WERI-Rb-1 (cell line): ENCODE data around the gene SIX3.

Source experiments
- DNase-seq: peaks from one replicate; pipeline ENCODE4 v3.0.0-alpha.2; 2020
- H3K27ac ChIP-seq: fragments of 250-450 bp; sonication (Bioruptor Pico); 2 replicates; pipeline ENCODE4 v1.5.1; 2020; ENCODE audit warnings: mild to moderate bottlenecking, moderate library complexity
- H3K27me3 ChIP-seq: fragments of 250-450 bp; sonication (Bioruptor Pico); 2 replicates; pipeline ENCODE4 v1.5.1; 2021; ENCODE audit warnings: mild to moderate bottlenecking, low read depth, moderate library complexity; ENCODE audit not compliant: insufficient read depth, severe bottlenecking
- H3K36me3 ChIP-seq: fragments of 250-450 bp; sonication (Bioruptor Pico); 2 replicates; pipeline ENCODE4 v1.5.1; 2020; ENCODE audit warnings: mild to moderate bottlenecking, moderate library complexity
- H3K4me3 ChIP-seq: 2 replicates; pipeline ENCODE4 v1.5.1; 2011; ENCODE audit warnings: low read depth, mild to moderate bottlenecking, control low read depth, low read length
- H3K9me3 ChIP-seq: fragments of 250-450 bp; sonication (Bioruptor Pico); 2 replicates; pipeline ENCODE4 v1.5.1; 2021; ENCODE audit warnings: mild to moderate bottlenecking, moderate library complexity; ENCODE audit not compliant: severe bottlenecking
- TF ChIP-seq, protein P1 (sequence below): IDR thresholded peaks from 2 replicates; pipeline ENCODE4 v1.5.1; 2011; ENCODE audit warnings: low read depth, mild to moderate bottlenecking, control low read depth, inconsistent platforms, low read length

Gene SIX3

DNA sequence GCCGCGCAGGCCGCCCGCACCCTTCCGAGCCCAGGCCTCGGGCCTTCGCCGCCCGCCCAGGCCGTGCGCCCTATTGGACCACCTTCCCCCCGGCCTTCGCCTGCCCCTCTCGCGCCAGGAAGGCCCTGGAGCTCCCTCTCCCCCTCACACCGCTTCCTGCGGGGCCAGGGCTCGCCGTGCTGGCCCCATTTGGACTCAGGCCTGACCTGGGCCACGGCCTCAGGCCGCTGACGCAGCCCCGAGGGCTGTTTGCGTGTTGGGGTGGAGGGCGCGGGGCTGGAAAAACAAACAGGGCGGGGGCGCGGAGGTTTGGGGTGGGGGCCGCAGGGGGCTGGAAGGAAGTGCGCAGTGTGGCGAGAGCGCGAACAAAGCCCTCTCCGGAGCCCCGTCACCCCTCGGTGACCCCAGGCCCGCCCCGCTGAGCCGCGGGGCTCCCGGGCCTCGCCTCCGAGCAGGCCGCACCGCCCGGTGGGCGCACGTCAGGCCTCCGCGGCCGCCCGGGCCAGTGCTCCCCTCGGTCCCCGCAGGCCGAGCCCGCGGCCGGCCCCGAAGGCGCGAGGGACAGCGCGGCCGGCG, 12.3 kb upstream of the SIX3 start:
- Histone ChIP-seq H3K4me3 (no peak overlapping the region), H3K36me3 (peaks cover 20% of the 10 kb centered on the region), H3K27ac (no peak overlapping the region), H3K9me3 (peaks cover 5% of the 10 kb centered on the region), H3K27me3 (no peaks in the 10 kb centered on the region)
- TF ChIP-seq, protein P1, sequence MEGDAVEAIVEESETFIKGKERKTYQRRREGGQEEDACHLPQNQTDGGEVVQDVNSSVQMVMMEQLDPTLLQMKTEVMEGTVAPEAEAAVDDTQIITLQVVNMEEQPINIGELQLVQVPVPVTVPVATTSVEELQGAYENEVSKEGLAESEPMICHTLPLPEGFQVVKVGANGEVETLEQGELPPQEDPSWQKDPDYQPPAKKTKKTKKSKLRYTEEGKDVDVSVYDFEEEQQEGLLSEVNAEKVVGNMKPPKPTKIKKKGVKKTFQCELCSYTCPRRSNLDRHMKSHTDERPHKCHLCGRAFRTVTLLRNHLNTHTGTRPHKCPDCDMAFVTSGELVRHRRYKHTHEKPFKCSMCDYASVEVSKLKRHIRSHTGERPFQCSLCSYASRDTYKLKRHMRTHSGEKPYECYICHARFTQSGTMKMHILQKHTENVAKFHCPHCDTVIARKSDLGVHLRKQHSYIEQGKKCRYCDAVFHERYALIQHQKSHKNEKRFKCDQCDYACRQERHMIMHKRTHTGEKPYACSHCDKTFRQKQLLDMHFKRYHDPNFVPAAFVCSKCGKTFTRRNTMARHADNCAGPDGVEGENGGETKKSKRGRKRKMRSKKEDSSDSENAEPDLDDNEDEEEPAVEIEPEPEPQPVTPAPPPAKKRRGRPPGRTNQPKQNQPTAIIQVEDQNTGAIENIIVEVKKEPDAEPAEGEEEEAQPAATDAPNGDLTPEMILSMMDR, result no peak
- DNase-seq, result no peak

DNA sequence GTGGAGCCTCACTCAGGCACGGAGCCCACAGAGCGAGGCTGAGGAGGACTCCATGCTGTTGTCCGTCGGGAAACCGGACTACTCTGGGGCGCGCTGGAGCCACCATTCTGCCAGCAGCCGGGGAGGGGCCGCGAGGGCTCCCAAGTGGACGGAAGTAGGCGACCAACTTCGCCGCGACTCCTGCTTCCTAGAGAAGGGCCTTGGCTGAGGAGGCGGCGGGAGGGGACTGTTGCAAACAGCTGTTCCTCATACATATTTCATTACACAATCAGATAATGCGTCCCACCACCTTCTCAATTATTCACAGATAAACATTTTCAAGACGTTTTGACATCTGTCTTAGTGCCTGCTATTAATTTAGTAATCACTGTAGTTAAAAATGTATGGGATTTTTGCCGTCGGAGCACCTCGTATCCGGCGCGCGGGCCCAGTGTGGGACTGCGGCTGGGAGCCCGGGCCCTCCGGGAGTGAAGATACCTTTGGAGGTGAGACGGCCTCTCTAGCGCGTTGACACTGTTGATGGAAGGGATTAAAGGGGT, 11.7 kb upstream of the SIX3 start:
- Histone ChIP-seq H3K27me3 (no peaks in the 10 kb centered on the region), H3K9me3 (peaks cover 5% of the 10 kb centered on the region), H3K27ac (no peak overlapping the region), H3K4me3 (no peak overlapping the region), H3K36me3 (peaks cover 21% of the 10 kb centered on the region)
- DNase-seq, result no peak
- TF ChIP-seq, protein P1, result no peak

DNA sequence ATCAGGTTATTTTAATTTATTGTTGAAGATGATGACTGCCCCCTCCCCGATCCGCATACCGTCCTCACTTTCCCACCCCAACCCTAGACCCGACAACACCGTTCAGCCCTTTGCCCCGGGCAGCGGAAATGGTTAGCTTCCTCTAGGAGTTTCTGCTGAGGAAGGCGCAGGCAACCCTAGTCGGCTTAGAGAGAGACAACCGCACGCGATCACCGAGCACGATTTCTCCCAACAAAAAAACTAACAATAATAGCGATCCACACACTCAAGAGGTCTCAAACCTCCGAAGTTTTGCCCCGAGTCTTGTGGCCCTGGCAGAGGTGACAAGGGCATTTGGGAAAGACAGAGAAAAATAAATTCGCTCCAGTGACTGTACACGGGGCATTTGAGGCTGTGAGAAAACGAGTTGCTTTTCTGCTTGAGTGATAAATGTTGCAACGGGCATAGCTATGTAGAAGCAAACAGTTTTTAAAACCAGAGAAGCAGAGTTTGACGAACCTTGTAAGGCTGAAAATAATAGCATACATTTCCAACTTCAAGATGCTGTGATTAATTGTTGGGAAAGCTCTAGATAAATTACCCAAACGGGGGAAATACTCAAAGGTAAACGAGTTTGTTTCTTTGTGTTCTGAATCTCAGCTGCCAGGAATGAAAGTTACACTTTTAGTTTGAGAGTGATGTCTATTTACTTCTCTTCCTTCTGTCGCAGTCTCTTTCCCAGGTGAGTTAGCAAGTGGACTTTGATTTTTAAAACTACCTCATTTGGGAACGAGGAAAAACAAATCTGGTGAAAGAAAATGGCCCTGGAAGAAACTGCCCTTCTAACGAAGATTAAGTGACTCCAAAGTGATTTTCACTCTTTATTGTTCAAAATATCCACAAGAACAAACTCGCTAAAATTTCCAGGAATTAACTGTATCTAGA, 11.0 kb upstream of the SIX3 start:
- TF ChIP-seq, protein P1, result no peak
- H3K9me3 ChIP-seq, result peaks cover 5% of the 10 kb centered on the region
- H3K27ac ChIP-seq, result no peak overlapping the region
- no peak overlapping the region for H3K4me3 ChIP-seq
- H3K27me3 ChIP-seq, result no peaks in the 10 kb centered on the region
- DNase-seq, result no peak
- H3K36me3 ChIP-seq, result peaks cover 23% of the 10 kb centered on the region

DNA sequence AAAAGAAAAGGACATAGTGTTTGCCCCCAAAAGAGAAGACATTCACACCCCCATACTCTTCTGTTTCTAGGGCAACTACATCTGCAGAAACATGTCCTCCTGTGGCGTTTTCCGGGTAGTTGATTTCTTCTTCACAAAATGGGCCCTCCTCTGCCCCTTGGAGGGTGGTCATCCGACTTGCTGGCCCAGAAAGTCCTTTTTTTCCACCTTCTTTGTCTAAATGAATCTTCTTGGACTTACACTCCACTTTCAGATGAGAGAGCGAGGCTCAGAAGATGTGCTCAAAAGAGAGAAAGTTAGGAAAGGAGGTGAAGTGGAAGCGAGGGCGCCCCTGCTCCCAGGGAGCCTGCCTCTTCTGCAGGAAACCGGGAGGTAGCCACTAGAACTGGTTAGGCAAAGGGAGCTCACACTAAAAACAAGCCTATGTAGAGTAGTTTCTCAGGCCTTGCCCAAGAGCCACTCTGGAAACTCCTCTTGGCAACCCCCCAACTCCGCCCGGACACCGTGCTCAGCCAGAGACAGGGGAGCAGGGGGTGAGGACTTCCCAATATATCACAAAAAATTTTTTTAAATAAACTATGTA, 10.2 kb upstream of the SIX3 start:
- Histone ChIP-seq H3K27ac (no peak overlapping the region), H3K27me3 (no peaks in the 10 kb centered on the region), H3K9me3 (peaks cover 5% of the 10 kb centered on the region), H3K4me3 (no peak overlapping the region), H3K36me3 (peaks cover 26% of the 10 kb centered on the region)
- TF ChIP-seq, protein P1, result no peak
- DNase-seq, result no peak

DNA sequence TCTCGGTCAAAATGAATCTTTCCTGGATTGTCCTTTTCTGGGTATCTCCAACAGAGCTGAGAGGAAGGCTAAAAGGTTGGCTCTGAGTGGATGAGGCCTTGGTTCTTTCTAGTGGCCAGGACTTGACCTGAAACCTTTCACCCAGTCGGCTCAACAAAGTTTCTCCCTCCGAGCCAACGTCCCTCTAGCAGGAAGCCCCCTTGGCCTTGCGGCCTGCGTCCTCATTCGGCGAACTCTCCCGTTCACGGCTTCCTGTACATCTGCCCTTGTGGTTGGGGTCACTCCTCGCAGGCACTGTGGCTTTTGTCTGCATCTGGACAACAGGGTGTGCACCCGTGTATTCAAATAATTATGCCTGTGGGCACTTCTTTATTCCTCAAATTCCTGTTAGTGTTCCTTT, 9.4 kb upstream of the SIX3 start:
- Histone ChIP-seq H3K27me3 (no peaks in the 10 kb centered on the region), H3K4me3 (no peak overlapping the region)

More for the DNA sequence above, 9.4 kb upstream of the SIX3 start:
- TF ChIP-seq, protein P1, result no peak
- H3K9me3 ChIP-seq, result peaks cover 5% of the 10 kb centered on the region
- no peak for DNase-seq
- peaks cover 26% of the 10 kb centered on the region for H3K36me3 ChIP-seq
- H3K27ac ChIP-seq, result no peak overlapping the region
